Duodenal mucosa (tissue), 2 donors: Measurements from ENCODE around the gene POLR1B.
"Not testable (repeated sequence)": the region's sequence is repeated elsewhere in the genome, so short reads cannot be mapped to it uniquely, and the experiment has no call there.

Source experiments
- H3K27ac ChIP-seq: one replicate; pipeline ENCODE4 v1.7.0; 2013; ENCODE audit warnings: low read depth, low read length
- H3K27me3 ChIP-seq, 2 donors: one replicate each; pipeline ENCODE4 v1.7.0; 2013; ENCODE audit warnings: low read length in 2 of 2, control low read depth in 1 of 2; ENCODE audit not compliant: insufficient read depth in 2 of 2, control insufficient read depth in 1 of 2
- H3K36me3 ChIP-seq, 2 donors: one replicate each; pipeline ENCODE4 v1.7.0; 2013; ENCODE audit warnings: low read length in 2 of 2, control low read depth in 1 of 2; ENCODE audit not compliant: insufficient read depth in 2 of 2, control insufficient read depth in 1 of 2
- H3K4me1 ChIP-seq, 2 donors: one replicate each; pipeline ENCODE4 v1.7.0; 2013; ENCODE audit warnings: low read length in 2 of 2, control low read depth in 1 of 2; ENCODE audit not compliant: insufficient read depth in 2 of 2, control insufficient read depth in 1 of 2
- H3K4me3 ChIP-seq, 2 donors: one replicate each; pipeline ENCODE4 v1.7.0; 2013; ENCODE audit warnings: low read length in 2 of 2, low read depth in 1 of 2
- H3K9ac ChIP-seq, 2 donors: one replicate each; pipeline ENCODE4 v1.7.0; 2013; ENCODE audit warnings: low read length in 2 of 2, low read depth in 1 of 2
- H3K9me3 ChIP-seq, 2 donors: one replicate each; pipeline ENCODE4 v1.7.0; 2013; ENCODE audit warnings: low read length in 2 of 2, control low read depth in 1 of 2; ENCODE audit not compliant: control insufficient read depth in 1 of 2

The POLR1B gene

GRCh38 chr2:112519506-112519905 is 22.8 kb upstream of the POLR1B start:
- Histone ChIP-seq H3K27ac (no peak overlapping the region), H3K4me1 (no peaks in the 10 kb centered on the region), H3K9me3 (no peaks in the 10 kb centered on the region), H3K27me3 (no peaks in the 10 kb centered on the region), H3K36me3 (peaks cover 5 to 30% of the 10 kb centered on the region in 2 donors), H3K9ac (no peak overlapping the region), H3K4me3 (no peak overlapping the region)

- H3K4me3 ChIP-seq, result no peak overlapping the region
- H3K36me3 ChIP-seq, result peaks cover 5 to 27% of the 10 kb centered on the region in 2 donors
- H3K9ac ChIP-seq, result no peak overlapping the region
- no peaks in the 10 kb centered on the region for H3K9me3 ChIP-seq
- H3K27ac ChIP-seq, result no peak overlapping the region
- no peaks in the 10 kb centered on the region for H3K27me3 ChIP-seq
- H3K4me1 ChIP-seq, result no peaks in the 10 kb centered on the region
These were observed 22.0 kb upstream of the POLR1B start for GRCh38 chr2:112520234-112520783.

- H3K36me3 ChIP-seq, result peaks cover 5 to 27% of the 10 kb centered on the region in 2 donors
- no peak overlapping the region for H3K4me3 ChIP-seq
- no peak overlapping the region for H3K9ac ChIP-seq
- H3K4me1 ChIP-seq, result no peaks in the 10 kb centered on the region
- H3K27ac ChIP-seq, result no peak overlapping the region
- H3K9me3 ChIP-seq, result no peaks in the 10 kb centered on the region
- H3K27me3 ChIP-seq, result no peaks in the 10 kb centered on the region
These were observed 18.9 kb upstream of the POLR1B start for GRCh38 chr2:112523291-112523777.

GRCh38 chr2:112524276-112524675 is 18.0 kb upstream of the POLR1B start:
- H3K4me3 ChIP-seq, H3K9me3 ChIP-seq, H3K9ac ChIP-seq, H3K27me3 ChIP-seq, H3K27ac ChIP-seq, H3K4me1 ChIP-seq: not testable (repeated sequence)
- H3K36me3 ChIP-seq, result peaks cover 12 to 34% of the 10 kb centered on the region in 2 donors

- peaks cover 0 to 3% of the 10 kb centered on the region in 2 donors for H3K4me1 ChIP-seq
- H3K27ac ChIP-seq, result no peak overlapping the region
- H3K9ac ChIP-seq, result no peak overlapping the region
- no peaks in the 10 kb centered on the region for H3K9me3 ChIP-seq
- no peak overlapping the region for H3K4me3 ChIP-seq
- no peaks in the 10 kb centered on the region for H3K27me3 ChIP-seq
- peaks cover 7 to 22% of the 10 kb centered on the region in 2 donors for H3K36me3 ChIP-seq
These were observed 13.7 kb upstream of the POLR1B start for GRCh38 chr2:112528541-112528940.

- Histone ChIP-seq H3K27ac (no peak overlapping the region), H3K4me1 (peaks cover 0 to 3% of the 10 kb centered on the region in 2 donors), H3K9me3 (no peaks in the 10 kb centered on the region), H3K27me3 (no peaks in the 10 kb centered on the region), H3K36me3 (peaks cover 7 to 22% of the 10 kb centered on the region in 2 donors), H3K9ac (no peak overlapping the region), H3K4me3 (no peak overlapping the region)
These were observed 12.5 kb upstream of the POLR1B start for GRCh38 chr2:112529757-112530156.

- H3K4me3 ChIP-seq, result no peak overlapping the region
- no peak overlapping the region for H3K27ac ChIP-seq
- H3K27me3 ChIP-seq, result no peaks in the 10 kb centered on the region
- no peak overlapping the region for H3K9ac ChIP-seq
- H3K9me3 ChIP-seq, result no peaks in the 10 kb centered on the region
- H3K4me1 ChIP-seq, result peaks cover 0 to 3% of the 10 kb centered on the region in 2 donors
- peaks cover 7 to 22% of the 10 kb centered on the region in 2 donors for H3K36me3 ChIP-seq
These were observed 11.5 kb upstream of the POLR1B start for GRCh38 chr2:112530728-112531127.

- Histone ChIP-seq H3K4me1 (no peaks in the 10 kb centered on the region), H3K36me3 (peaks cover 0 to 15% of the 10 kb centered on the region in 2 donors), H3K4me3 (no peak overlapping the region), H3K9ac (no peak overlapping the region), H3K9me3 (no peaks in the 10 kb centered on the region), H3K27me3 (no peaks in the 10 kb centered on the region), H3K27ac (no peak overlapping the region)
These were observed 7.4 kb upstream of the POLR1B start for GRCh38 chr2:112534826-112535225.

GRCh38 chr2:112536665-112537064 is 5.6 kb upstream of the POLR1B start:
- not testable (repeated sequence) for H3K27me3 ChIP-seq, H3K27ac ChIP-seq, H3K4me3 ChIP-seq, H3K9me3 ChIP-seq, H3K4me1 ChIP-seq, H3K9ac ChIP-seq
- H3K36me3 ChIP-seq, result peaks cover 0 to 13% of the 10 kb centered on the region in 2 donors

- Histone ChIP-seq H3K9me3 (no peaks in the 10 kb centered on the region), H3K27me3 (no peaks in the 10 kb centered on the region), H3K36me3 (no peaks in the 10 kb centered on the region), H3K4me3 (no peak overlapping the region), H3K4me1 (peaks cover 15 to 16% of the 10 kb centered on the region in 2 donors), H3K27ac (no peak overlapping the region), H3K9ac (no peak overlapping the region)
These were observed 3.0 kb upstream of the POLR1B start for GRCh38 chr2:112539306-112539705.
